Panc1 (cell line): ENCODE data around the gene LYST.

Experiments used
- POLR2AphosphoS5 ChIP-seq: IDR thresholded peaks from 2 replicates; pipeline ENCODE4 v1.6.1; 2012; ENCODE audit warnings: mild to moderate bottlenecking, low read depth, low read length, moderate library complexity
- REST ChIP-seq, 2 experiments: IDR thresholded peaks; 2 replicates each; pipeline ENCODE4 v1.6.1; 2011 to 2012; ENCODE audit warnings: low read depth in 2 of 2, control low read depth in 1 of 2, low read length in 1 of 2, mild to moderate bottlenecking in 1 of 2, moderate library complexity in 1 of 2; ENCODE audit not compliant: insufficient read depth in 1 of 2
- SIN3A ChIP-seq: IDR thresholded peaks from 2 replicates; pipeline ENCODE4 v1.6.1; 2012; ENCODE audit warnings: low read depth, mild to moderate bottlenecking, low read length, moderate library complexity, borderline replicate concordance; ENCODE audit not compliant: insufficient read depth
- TCF7L2 ChIP-seq: IDR thresholded peaks from 2 replicates; pipeline ENCODE4 v1.6.1; 2011; ENCODE audit warnings: mild to moderate bottlenecking, low read depth, low read length, inconsistent platforms
- TF ChIP-seq, protein P1 (sequence below): fragments of 450-650 bp; IDR thresholded peaks from 2 replicates; pipeline ENCODE4 v1.5.1; 2017; ENCODE audit warnings: mild to moderate bottlenecking

DNA sequence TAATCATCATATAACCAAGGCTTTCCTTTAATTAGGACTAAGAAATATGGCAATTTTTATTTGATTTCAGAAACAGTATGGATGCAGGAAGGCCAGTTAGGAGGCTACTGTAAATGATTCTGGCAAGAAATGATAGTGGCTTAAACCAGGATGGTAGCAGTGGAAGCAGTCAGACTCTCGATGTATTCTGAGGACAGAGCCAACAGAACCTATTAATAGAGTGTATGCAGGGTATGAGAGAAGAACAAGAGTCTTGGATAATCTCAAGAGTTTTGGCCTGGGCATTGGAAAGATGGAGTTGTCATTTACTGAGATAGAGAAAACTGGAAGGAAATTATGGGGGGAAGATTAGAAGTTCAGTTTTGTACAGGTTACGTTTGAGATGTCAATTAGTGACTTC is 143.8 kb downstream of the LYST start:
- TF ChIP-seq, protein P1, sequence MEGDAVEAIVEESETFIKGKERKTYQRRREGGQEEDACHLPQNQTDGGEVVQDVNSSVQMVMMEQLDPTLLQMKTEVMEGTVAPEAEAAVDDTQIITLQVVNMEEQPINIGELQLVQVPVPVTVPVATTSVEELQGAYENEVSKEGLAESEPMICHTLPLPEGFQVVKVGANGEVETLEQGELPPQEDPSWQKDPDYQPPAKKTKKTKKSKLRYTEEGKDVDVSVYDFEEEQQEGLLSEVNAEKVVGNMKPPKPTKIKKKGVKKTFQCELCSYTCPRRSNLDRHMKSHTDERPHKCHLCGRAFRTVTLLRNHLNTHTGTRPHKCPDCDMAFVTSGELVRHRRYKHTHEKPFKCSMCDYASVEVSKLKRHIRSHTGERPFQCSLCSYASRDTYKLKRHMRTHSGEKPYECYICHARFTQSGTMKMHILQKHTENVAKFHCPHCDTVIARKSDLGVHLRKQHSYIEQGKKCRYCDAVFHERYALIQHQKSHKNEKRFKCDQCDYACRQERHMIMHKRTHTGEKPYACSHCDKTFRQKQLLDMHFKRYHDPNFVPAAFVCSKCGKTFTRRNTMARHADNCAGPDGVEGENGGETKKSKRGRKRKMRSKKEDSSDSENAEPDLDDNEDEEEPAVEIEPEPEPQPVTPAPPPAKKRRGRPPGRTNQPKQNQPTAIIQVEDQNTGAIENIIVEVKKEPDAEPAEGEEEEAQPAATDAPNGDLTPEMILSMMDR, result no peak
- no peak for TF ChIP-seq TCF7L2
- TF ChIP-seq REST (IDR thresholded peaks at IDR 0.05; ENCODE audit: insufficient read depth in 1 of 2, low read depth in 2 of 2, low read length in 1 of 2), result no peak
- TF ChIP-seq POLR2AphosphoS5, result no peak
- TF ChIP-seq SIN3A, result no peak
